Putamen (tissue), 1 donor: ENCODE data around the gene RNPEPL1.

Experiments used
- DNase-seq: peaks from one replicate; pipeline ENCODE4 v3.0.0-alpha.2; 2016; ENCODE audit warnings: low spot score

The RNPEPL1 gene

GRCh38 chr2:240577281-240578109, 9.2 kb downstream of the RNPEPL1 start:
- DNase-seq, result no peak

GRCh38 chr2:240578110-240578450, 9.8 kb downstream of the RNPEPL1 start:
- no peak for DNase-seq

- no peak for DNase-seq
These were observed 10.2 kb downstream of the RNPEPL1 start for GRCh38 chr2:240578488-240578887.

GRCh38 chr2:240579071-240579762, 10.9 kb downstream of the RNPEPL1 start:
- no peak for DNase-seq

- DNase-seq, result no peak
These were observed 11.7 kb downstream of the RNPEPL1 start for GRCh38 chr2:240579771-240580614.

- no peak for DNase-seq
These were observed 13.5 kb downstream of the RNPEPL1 start for GRCh38 chr2:240581811-240582210.

- DNase-seq, result no peak
These were observed 14.5 kb downstream of the RNPEPL1 start for GRCh38 chr2:240582781-240583180.

- no peak for DNase-seq
These were observed 15.5 kb downstream of the RNPEPL1 start for GRCh38 chr2:240583774-240584173.

- DNase-seq, result no peak
These were observed 16.3 kb downstream of the RNPEPL1 start for GRCh38 chr2:240584486-240585031.

GRCh38 chr2:240585101-240585500, 16.8 kb downstream of the RNPEPL1 start:
- no peak for DNase-seq

GRCh38 chr2:240585681-240586197, 17.5 kb downstream of the RNPEPL1 start:
- DNase-seq, result no peak

GRCh38 chr2:240586198-240586918, 18.1 kb downstream of the RNPEPL1 start, which contains the start of gene CAPN10:
Gene CAPN10 (plus strand): TSS chr2:240586734. CDS start chr2:240586912, 178 bp downstream.
- peak; percentile 97 for DNase-seq

GRCh38 chr2:240586919-240587800, 18.9 kb downstream of the RNPEPL1 start:
- DNase-seq, result no peak

GRCh38 chr2:240588006-240588655, 19.8 kb downstream of the RNPEPL1 start:
- no peak for DNase-seq

- no peak for DNase-seq
These were observed 20.4 kb downstream of the RNPEPL1 start for GRCh38 chr2:240588669-240589068.

- DNase-seq, result no peak
These were observed 21.1 kb downstream of the RNPEPL1 start for GRCh38 chr2:240589375-240589774.

GRCh38 chr2:240589850-240590525, 21.7 kb downstream of the RNPEPL1 start:
- no peak for DNase-seq

GRCh38 chr2:240590681-240591111, 22.4 kb downstream of the RNPEPL1 start:
- no peak for DNase-seq

GRCh38 chr2:240591226-240591625, 22.9 kb downstream of the RNPEPL1 start:
- no peak for DNase-seq
